ENCODE results near the gene GLP2R. TPM values are rescaled to one million over a fixed set of nuclear protein-coding genes. Genes with fewer than 3 reads are reported as not detected.

Gene GLP2R
- total RNA-seq, 1 donor, result not detected

DNA sequence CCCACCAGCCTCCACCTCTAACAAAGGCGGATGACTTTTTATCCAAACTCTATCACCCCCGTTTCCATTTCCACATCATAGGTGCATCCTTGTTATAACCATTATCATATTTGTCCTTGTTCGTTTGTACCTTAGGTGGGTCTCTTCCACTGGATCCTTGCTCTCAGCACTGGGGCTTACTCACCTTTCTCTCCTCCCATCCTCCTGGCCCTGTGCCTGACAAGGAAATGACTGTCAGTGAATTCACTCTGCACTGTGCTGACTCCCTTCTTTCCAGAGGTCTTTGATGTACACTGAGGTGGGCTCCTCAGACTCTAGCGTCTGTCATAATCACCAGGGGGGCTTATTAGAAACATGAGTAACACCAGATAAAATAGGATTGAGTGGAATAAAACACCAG lies 7.0 kb upstream of the GLP2R start:
- no peaks in the 10 kb centered on the region for H4K20me1 ChIP-seq (ENCODE audit: insufficient read depth, low read length)
- TF ChIP-seq, protein P1, sequence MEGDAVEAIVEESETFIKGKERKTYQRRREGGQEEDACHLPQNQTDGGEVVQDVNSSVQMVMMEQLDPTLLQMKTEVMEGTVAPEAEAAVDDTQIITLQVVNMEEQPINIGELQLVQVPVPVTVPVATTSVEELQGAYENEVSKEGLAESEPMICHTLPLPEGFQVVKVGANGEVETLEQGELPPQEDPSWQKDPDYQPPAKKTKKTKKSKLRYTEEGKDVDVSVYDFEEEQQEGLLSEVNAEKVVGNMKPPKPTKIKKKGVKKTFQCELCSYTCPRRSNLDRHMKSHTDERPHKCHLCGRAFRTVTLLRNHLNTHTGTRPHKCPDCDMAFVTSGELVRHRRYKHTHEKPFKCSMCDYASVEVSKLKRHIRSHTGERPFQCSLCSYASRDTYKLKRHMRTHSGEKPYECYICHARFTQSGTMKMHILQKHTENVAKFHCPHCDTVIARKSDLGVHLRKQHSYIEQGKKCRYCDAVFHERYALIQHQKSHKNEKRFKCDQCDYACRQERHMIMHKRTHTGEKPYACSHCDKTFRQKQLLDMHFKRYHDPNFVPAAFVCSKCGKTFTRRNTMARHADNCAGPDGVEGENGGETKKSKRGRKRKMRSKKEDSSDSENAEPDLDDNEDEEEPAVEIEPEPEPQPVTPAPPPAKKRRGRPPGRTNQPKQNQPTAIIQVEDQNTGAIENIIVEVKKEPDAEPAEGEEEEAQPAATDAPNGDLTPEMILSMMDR (IDR thresholded peaks at IDR 0.05; ENCODE audit: extremely low read depth, low read depth, low read length), result no peak
- DNase-seq (ENCODE audit: insufficient read length, low spot score, missing footprints), result no peak

DNA sequence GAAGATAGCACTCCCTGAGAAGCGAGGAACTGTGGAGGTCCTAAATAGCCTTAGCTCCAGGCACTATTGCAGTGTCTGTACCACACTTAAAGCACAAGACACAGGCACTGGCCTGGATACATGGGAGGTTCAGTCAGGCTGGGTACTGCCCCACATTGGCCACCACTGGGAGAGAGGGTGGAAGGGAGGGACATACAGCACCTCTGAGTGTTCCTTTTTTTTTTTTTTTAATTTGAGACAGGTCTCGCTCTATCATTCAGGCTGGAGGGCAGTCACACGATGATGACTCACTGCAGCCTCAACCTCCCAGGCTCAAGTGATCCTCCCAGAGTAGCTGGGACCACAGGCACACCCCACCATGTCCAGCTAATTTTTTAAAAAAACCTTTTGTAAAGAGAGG lies 5.3 kb upstream of the GLP2R start:
- no peak overlapping the region for H2AFZ ChIP-seq (ENCODE audit: low read length)
- no peak overlapping the region for H3K27ac ChIP-seq (ENCODE audit: low read depth, low read length)
- H3K79me2 ChIP-seq (ENCODE audit: insufficient read depth, low read length), result no peaks in the 10 kb centered on the region
- H3K4me1 ChIP-seq (ENCODE audit: insufficient read depth, low read length), result no peaks in the 10 kb centered on the region
- TF ChIP-seq, protein P1 (IDR thresholded peaks at IDR 0.05; ENCODE audit: extremely low read depth, low read depth, low read length), result no peak
- H3K4me3 ChIP-seq (ENCODE audit: insufficient read depth, low read length), result no peak overlapping the region
- H3K4me2 ChIP-seq (ENCODE audit: insufficient read depth, low read length), result no peak overlapping the region
- H3K36me3 ChIP-seq (ENCODE audit: insufficient read depth, low read length), result no peaks in the 10 kb centered on the region
- no peaks in the 10 kb centered on the region for H3K27me3 ChIP-seq (ENCODE audit: insufficient read depth, low read length)
- no peaks in the 10 kb centered on the region for H4K20me1 ChIP-seq (ENCODE audit: insufficient read depth, low read length)
- H3K9me3 ChIP-seq (ENCODE audit: low read depth, low read length), result no peaks in the 10 kb centered on the region
- no peak for DNase-seq (ENCODE audit: insufficient read length, low spot score, missing footprints)

More for the DNA sequence above, 7.0 kb upstream of the GLP2R start:
- Histone ChIP-seq H2AFZ (ENCODE audit: low read length) (no peak overlapping the region), H3K27me3 (ENCODE audit: insufficient read depth, low read length) (no peaks in the 10 kb centered on the region), H3K79me2 (ENCODE audit: insufficient read depth, low read length) (no peaks in the 10 kb centered on the region), H3K9me3 (ENCODE audit: low read depth, low read length) (no peaks in the 10 kb centered on the region), H3K4me2 (ENCODE audit: insufficient read depth, low read length) (no peak overlapping the region), H3K4me3 (ENCODE audit: insufficient read depth, low read length) (no peak overlapping the region), H3K4me1 (ENCODE audit: insufficient read depth, low read length) (no peaks in the 10 kb centered on the region), H3K36me3 (ENCODE audit: insufficient read depth, low read length) (no peaks in the 10 kb centered on the region), H3K27ac (ENCODE audit: low read depth, low read length) (no peak overlapping the region)

DNA sequence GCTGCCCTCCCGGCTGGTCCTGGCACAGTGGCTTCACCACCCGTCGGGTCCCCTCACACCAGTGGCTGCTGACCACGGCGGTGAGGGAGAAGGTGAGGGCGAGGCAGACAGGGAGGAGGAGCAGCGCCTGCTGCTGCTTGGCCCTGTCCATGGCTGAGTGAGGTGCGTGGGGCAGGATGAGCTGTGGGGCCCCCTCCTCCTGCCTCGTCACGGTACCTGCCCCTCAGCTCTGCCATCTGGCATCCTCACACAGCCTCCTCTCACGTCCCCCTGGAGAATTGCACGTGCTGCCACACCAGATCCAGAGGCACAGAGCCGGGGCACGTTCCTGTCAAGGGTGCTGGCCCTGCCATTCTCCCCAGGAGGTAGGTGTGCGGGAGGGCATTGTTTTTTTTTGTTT lies 3.8 kb upstream of the GLP2R start, which contains the start of gene GSG1L2:
Gene GSG1L2, minus strand, starts transcription at position 159 of the 400 bp plus-strand sequence. Its CDS starts 8 bp downstream, at position 151.
- no peak for DNase-seq (ENCODE audit: insufficient read length, low spot score, missing footprints)
- H3K36me3 ChIP-seq (ENCODE audit: insufficient read depth, low read length), result no peaks in the 10 kb centered on the region
- H3K4me2 ChIP-seq (ENCODE audit: insufficient read depth, low read length), result no peak within 1 kb of the TSS
- H3K9me3 ChIP-seq (ENCODE audit: low read depth, low read length), result no peaks in the 10 kb centered on the region
- H3K4me3 ChIP-seq (ENCODE audit: insufficient read depth, low read length), result no peak within 1 kb of the TSS
- no peak within 1 kb of the TSS for H3K27ac ChIP-seq (ENCODE audit: low read depth, low read length)
- no peaks in the 10 kb centered on the region for H3K79me2 ChIP-seq (ENCODE audit: insufficient read depth, low read length)
- TF ChIP-seq, protein P1 (IDR thresholded peaks at IDR 0.05; ENCODE audit: extremely low read depth, low read depth, low read length), result no peak
- no peaks in the 10 kb centered on the region for H3K4me1 ChIP-seq (ENCODE audit: insufficient read depth, low read length)
- no peaks in the 10 kb centered on the region for H3K27me3 ChIP-seq (ENCODE audit: insufficient read depth, low read length)
- no peak within 1 kb of the TSS for H2AFZ ChIP-seq (ENCODE audit: low read length)
- no peaks in the 10 kb centered on the region for H4K20me1 ChIP-seq (ENCODE audit: insufficient read depth, low read length)

DNA sequence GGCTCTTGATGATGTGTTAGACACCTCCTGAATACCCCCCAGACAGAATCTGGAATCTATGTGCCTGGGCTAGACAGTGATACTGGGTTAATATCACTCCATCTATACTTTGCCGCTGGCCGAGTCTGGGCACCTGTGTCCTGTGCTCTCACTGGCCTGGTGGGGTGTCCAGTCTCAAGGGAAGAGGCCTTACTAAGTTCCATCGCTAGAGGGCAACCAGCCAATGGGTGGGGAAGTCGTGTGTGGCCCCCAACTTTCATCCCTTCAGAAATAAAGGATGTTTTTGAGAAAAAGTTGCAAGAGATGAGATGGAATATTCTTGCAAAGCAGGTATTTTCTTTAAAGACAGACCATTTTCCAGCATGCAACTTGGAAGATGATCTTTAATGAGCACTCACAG lies 1.6 kb upstream of the GLP2R start:
- Histone ChIP-seq H3K27me3 (ENCODE audit: insufficient read depth, low read length) (no peaks in the 10 kb centered on the region), H3K79me2 (ENCODE audit: insufficient read depth, low read length) (no peaks in the 10 kb centered on the region), H3K27ac (ENCODE audit: low read depth, low read length) (no peak overlapping the region), H3K4me2 (ENCODE audit: insufficient read depth, low read length) (no peak overlapping the region), H3K36me3 (ENCODE audit: insufficient read depth, low read length) (no peaks in the 10 kb centered on the region), H3K4me3 (ENCODE audit: insufficient read depth, low read length) (no peak overlapping the region), H3K4me1 (ENCODE audit: insufficient read depth, low read length) (no peaks in the 10 kb centered on the region), H3K9me3 (ENCODE audit: low read depth, low read length) (no peaks in the 10 kb centered on the region), H4K20me1 (ENCODE audit: insufficient read depth, low read length) (no peaks in the 10 kb centered on the region), H2AFZ (ENCODE audit: low read length) (no peak overlapping the region)
- DNase-seq (ENCODE audit: insufficient read length, low spot score, missing footprints), result no peak
- TF ChIP-seq, protein P1 (IDR thresholded peaks at IDR 0.05; ENCODE audit: extremely low read depth, low read depth, low read length), result no peak

Measured in osteoblast (primary cell).